KOPT-K1 (cell line): Measurements from ENCODE around the gene DOCK2.

Source experiments
- H3K27ac ChIP-seq: fragments of 200-600 bp; sonication (generic); 2 replicates; pipeline ENCODE4 v1.5.1; 2016; ENCODE audit warnings: antibody characterized with exemption, mild to moderate bottlenecking, low read depth, low read length; ENCODE audit not compliant: poor library complexity, severe bottlenecking
- H3K36me3 ChIP-seq: fragments of 200-600 bp; sonication (generic); 2 replicates; pipeline ENCODE4 v1.5.1; 2017; ENCODE audit warnings: antibody characterized with exemption, mild to moderate bottlenecking, low read length, moderate library complexity; ENCODE audit not compliant: insufficient read depth
- H3K9me3 ChIP-seq: fragments of 200-600 bp; sonication (generic); 2 replicates; pipeline ENCODE4 v1.5.1; 2017; ENCODE audit warnings: antibody characterized with exemption, low read length, mild to moderate bottlenecking; ENCODE audit not compliant: insufficient read depth, poor library complexity, severe bottlenecking

The DOCK2 gene

DNA sequence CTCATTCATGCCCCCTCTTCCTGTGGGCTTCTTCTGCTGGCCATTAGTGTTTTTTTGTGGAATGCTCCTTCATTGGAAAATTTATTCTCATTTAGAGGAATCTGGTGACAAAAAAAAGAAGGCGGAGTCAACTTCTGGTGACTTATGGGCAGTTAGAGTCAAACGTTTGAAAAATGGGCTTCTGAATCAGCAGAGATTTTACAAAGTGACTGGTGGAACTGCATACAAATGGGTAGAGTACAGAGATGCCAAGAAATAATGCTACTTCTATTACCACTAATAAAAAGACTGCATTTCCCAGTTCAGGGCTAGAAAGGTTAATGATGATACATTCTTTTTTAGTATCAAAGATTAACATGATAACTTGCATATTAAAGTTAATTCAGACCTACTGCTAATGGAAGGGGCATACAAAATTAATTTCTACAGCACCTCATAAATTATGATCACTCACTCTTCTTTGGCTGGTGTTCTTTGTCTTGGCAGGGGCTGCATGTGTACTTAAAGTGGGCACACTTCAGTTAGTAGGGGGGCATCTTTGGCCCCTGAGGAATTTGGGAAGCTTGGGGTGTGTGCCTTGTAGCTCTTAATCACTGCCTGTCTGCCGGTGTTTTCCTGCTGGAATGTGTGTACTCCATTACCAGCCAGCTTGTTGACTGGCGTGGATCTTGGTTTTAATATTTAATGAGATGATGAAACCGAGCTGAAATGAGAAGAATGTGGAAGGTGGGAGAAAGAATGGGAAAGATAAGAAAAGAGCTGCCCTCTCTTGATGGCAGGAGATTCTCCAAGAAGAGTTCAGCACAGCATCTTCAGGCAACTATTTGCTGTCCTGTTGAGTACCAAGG is 148.9 kb downstream of the DOCK2 start:
- Histone ChIP-seq H3K9me3 (no peaks in the 10 kb centered on the region), H3K36me3 (peaks cover 81% of the 10 kb centered on the region), H3K27ac (no peak overlapping the region)

DNA sequence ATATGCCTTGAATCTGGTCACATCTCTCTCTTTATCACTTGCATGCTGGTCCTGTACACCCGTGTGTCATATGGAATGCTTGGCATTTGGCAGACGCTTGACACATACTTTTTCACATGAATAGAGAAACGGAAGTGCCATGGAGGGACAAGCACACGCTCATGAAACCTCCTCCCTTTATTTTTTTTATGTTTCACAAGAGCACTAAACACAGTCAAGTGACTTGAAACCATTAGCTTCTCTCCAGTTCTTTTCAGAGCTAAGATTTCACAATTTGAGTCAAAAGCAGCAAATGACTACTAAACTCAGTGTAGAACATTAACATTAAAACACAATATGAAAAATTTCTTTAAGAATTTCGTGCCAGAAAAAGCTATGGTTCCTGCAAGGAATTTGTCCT is 151.1 kb downstream of the DOCK2 start:
- peaks cover 81% of the 10 kb centered on the region for H3K36me3 ChIP-seq
- no peaks in the 10 kb centered on the region for H3K9me3 ChIP-seq
- H3K27ac ChIP-seq = no peak overlapping the region

DNA sequence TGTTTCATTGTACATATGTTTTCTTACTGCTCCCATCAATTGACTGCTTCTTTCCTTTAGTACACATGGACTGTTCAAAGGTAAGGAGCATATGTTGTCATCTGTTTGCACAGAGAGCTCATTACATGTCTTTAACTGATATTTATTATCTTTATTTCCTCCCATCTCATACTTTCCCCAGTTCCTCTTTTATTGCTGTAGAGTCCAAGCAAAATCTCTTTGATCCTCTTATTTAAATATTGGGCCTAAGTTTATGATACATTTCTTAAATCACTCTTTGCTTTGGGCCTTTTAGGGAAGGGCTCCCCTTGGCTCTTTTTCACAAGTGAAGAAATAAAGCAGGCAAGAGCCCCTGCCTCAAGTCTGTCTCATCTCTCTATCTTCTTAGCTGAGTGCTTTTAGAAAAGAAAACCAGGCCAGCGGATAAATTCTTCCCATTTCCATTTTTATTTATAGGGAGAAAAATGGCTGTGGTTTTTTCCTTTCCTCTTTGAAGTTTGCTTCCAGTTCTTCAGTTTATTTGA is 152.4 kb downstream of the DOCK2 start:
- peaks cover 86% of the 10 kb centered on the region for H3K36me3 ChIP-seq
- no peak overlapping the region for H3K27ac ChIP-seq
- H3K9me3 ChIP-seq = no peaks in the 10 kb centered on the region

DNA sequence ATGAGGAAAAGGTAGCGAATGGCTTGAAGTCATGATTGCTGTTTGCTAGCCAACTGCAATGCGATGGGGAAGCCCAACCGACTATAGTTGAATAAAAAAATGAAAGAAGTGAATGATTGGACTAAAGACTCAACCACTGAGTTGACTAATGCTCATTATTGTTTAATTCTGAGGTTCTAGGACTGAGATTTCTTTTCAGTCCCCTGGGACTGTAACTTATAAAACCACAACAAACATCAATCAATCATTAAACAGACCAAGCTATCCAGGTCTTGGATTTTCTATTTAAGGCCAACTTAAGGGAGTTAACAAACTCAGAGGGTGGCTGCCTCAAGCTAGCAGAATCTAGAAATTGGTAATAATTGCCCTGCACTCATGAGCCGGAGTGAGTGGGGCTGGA is 154.2 kb downstream of the DOCK2 start:
- Histone ChIP-seq H3K27ac (no peak overlapping the region), H3K36me3 (peaks cover 95% of the 10 kb centered on the region), H3K9me3 (no peaks in the 10 kb centered on the region)

DNA sequence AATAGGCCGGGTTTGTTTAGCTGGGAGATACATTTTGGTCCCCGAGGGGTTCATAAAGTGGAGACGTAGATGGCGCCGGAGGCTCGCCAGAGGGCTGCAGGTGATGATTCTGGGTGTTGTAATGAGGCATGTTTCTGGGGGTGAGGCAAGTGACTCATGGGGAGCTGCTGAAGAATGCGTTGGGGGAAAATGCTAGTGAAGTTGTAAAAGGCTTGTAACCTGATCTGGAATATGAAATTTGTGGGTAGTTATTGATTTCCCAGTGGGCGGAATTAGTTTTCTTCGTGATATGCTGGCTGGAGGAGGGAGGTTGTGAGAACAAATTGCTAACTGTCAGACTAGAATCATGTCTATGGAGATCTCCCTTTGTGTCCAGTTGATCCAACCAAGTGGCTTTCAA is 158.3 kb downstream of the DOCK2 start:
- Histone ChIP-seq H3K36me3 (peaks cover 94% of the 10 kb centered on the region), H3K9me3 (no peaks in the 10 kb centered on the region), H3K27ac (no peak overlapping the region)

DNA sequence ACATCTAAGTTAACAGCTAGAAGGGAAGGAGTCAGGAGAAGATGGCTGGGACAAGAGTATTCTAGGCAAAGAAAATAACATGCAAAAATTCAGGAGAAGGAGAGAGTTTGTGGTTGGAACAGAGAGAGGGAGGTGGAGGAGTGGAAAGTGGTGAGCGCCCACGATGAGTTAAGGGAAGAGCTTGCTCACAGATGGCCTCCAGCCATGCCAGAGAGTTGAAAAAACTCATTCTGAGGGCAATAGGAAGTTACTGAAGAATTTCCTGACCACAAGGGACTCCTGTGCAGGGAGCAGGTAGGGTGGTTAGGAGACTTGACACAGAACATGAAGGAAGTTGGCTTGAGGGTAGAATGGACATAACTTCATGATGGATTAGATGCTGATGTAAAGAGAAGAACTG is 159.7 kb downstream of the DOCK2 start:
- Histone ChIP-seq H3K9me3 (no peaks in the 10 kb centered on the region), H3K27ac (no peak overlapping the region), H3K36me3 (peaks cover 90% of the 10 kb centered on the region)

DNA sequence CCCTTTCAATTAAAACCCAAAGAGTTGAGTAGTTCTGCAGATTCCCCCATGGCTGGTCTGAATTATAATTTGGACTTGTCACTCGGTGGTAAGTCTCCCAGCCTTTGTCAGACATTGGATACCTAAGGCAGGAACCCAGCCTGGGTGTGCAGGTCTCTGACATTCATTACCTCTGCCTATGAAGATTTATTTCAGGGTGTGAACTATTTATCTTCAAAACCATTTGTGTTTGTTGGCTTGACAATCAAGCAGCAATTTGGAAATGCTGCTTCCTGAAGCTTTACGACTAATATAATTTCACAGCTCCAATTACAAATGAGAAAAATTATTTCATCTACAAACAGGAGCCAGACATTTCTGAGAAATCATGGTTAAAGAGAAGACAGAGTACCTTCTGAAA is 160.5 kb downstream of the DOCK2 start:
- Histone ChIP-seq H3K9me3 (no peaks in the 10 kb centered on the region), H3K36me3 (peaks cover 92% of the 10 kb centered on the region), H3K27ac (no peak overlapping the region)

DNA sequence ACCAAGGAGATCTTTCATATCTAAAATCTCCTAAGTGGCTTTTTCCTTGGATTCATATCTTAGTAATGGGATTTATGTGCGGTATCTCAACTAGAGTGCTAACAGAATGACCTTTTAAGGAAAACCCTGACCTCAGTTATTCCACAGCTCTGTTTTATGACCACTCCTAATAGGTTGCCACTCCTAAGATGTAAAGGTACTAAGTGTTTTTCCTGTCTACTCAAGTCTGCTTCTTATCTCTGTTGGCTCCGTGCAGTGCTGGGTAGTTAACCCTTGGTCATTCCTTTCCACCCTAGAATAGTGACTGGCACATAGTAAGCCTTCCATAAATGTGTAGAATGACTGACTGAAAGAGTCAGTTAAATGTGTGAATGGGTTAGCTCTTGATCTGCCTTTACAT is 161.4 kb downstream of the DOCK2 start:
- peaks cover 92% of the 10 kb centered on the region for H3K36me3 ChIP-seq
- no peaks in the 10 kb centered on the region for H3K9me3 ChIP-seq
- H3K27ac ChIP-seq = no peak overlapping the region

DNA sequence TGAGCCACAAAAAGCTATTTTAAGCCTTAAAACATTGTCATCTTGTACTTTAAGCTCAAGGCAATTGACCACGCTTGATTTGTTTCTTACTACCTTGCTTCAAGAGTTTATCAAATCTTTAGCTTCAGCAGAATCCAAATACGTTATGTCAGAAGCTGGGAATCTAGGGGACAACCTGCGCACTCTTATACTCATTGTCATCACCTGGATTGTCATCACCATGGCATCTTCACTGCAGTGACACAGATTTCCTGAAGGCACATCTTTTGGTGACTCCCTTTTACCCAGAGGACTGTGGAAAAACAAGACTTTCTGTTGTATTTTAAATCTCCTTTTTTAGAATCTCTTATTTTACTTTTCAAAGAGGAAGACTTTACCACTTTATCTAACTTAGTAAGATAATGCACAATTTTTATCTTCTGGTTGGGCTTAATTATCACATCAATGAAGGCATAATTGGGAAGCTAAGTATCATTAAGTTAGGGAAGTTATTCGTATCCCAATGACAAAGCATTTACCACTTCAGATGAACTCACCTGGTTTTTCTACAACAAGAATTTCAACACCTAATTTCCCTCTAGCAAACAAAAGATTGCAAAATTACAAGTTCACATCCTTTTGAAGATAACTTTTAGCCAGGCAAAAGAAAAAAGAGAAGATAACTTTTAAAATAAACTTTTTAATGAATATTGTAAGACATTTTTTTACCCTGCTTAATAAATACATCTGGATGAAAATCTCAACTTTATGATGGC is 162.0 kb downstream of the DOCK2 start:
- H3K27ac ChIP-seq = no peak overlapping the region

DNA sequence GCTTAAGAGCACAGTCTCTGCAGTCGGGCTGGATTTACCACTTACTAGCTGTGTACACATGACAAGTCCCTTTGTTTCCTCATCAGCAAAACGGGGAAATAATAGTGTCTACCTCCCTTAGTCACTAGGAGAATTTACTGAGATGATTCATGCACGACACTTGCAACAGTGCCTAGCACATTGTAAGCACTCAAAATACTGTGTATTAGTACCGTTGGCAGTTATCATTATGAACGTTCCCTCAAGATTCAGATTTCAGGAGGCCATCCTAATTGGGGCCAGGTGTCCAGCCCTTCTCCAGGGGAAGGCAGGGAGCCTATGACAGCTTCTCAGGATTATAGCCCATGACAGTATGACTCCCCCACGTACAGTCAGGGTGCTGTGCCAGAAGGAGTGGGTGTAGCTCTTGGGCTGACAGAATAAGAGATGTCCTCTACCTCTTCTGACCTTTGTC is 164.3 kb downstream of the DOCK2 start:
- Histone ChIP-seq H3K27ac (no peak overlapping the region), H3K36me3 (peaks cover 93% of the 10 kb centered on the region), H3K9me3 (no peaks in the 10 kb centered on the region)

More for the DNA sequence above, 162.0 kb downstream of the DOCK2 start:
- H3K9me3 ChIP-seq = no peaks in the 10 kb centered on the region
- peaks cover 92% of the 10 kb centered on the region for H3K36me3 ChIP-seq

DNA sequence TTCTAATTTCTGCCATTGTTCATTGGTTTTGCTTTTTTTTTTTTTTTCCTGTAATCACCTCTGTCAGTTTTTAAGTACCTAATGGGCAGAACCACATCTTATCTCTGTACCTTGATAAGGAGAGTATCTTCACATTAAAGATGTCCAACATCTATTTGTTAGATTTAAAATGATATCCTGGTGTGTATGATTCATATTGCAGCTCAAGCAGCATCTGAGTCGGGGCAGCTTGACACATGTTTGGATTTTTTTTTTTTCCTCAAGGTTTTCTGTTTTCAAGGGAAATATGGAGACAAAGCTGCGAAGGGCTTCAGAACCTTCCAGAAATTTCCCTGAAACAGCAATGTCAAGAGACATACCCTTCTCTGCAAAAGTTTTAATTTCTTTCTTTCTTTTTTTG is 164.7 kb downstream of the DOCK2 start:
- Histone ChIP-seq H3K27ac (no peak overlapping the region), H3K9me3 (no peaks in the 10 kb centered on the region), H3K36me3 (peaks cover 92% of the 10 kb centered on the region)

DNA sequence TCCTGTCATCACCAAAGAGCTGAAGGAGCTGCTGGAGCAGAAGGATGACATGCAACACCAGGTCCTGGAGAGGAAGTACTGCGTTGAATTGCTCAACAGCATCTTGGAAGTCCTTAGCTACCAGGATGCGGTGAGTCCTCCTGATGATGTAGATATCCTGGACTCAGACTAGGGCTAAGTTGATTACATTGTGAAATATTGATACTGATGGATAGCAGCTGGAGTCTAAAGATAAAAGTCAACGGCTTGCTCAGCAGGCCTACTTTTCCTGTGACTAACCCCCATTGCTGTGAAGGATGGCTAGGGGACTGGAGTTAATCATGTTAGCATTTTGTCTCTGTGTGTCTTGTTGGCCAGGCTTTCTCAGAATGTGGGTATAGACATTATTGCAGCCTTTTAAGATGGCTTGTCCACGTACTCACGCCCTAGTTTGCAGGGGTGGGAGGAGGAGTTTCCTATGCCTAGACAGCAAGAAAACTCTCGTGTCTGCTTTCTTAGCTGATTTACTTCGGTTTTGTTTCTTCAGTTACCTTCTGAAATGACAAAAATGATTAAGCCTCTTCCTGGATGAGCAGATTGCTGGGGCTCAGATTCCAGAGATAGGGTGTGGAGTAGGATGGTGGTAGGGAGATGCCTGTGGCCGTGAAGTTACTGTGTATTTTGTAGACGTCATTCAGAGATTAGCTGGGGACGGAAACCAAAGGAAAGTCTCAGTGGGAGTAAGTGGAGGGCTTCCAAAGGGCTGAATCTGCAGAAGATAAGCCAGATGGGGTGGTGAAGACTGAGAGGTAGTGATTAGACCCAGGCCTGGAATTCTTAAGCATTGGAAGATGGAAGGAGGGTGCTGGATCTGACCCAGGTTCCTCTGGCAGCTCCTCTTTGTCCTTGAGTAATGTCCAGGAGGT is 166.3 kb downstream of the DOCK2 start:
- Histone ChIP-seq H3K27ac (no peak overlapping the region), H3K9me3 (no peaks in the 10 kb centered on the region), H3K36me3 (peaks cover 90% of the 10 kb centered on the region)

DNA sequence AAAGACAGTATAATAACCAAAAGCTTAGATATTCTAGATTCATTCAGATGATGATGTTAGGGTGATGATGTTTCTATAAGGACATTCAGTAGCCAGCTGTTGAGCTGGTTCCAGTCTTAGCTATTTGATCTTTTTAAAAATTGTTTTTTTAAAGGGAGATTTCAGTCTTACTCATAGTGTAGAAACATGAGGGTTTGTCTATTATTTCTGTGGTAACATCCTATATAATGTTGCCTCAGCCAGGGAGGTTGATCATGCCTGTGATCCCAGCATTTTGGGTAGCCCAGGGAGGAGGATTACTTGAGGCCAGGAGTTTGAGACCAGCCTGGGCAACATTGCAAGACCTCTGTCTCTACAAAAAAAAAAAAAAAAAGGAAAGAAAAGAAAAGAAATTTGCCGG is 167.8 kb downstream of the DOCK2 start:
- Histone ChIP-seq H3K27ac (no peak overlapping the region), H3K9me3 (no peaks in the 10 kb centered on the region), H3K36me3 (peaks cover 91% of the 10 kb centered on the region)

DNA sequence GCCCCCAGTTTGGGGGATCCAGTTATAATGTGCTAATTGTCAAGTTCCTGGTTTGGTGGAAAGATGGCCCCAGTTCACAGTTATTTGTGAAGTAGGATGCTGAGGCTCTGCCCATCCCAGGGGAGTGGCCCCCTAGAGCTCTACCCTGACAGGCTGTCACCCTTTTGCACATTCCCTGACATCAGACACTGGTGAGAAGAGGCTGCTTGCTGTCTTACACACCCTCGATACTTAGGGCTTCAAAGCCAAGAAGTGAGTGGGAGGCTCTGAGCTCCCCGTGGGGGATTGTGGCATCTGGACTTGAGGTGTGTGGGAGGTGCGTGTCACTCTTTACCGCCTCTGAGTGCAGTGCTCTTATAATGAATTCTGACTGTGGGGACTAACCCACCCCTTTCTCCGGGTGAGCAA is 168.5 kb downstream of the DOCK2 start:
- no peak overlapping the region for H3K27ac ChIP-seq
- peaks cover 91% of the 10 kb centered on the region for H3K36me3 ChIP-seq
- no peaks in the 10 kb centered on the region for H3K9me3 ChIP-seq
